ENCODE results near the gene TVP23C. TPM values are rescaled to one million over a fixed set of nuclear protein-coding genes. Genes with fewer than 3 reads are reported as not detected.

TVP23C gene
- total RNA-seq, 1 experiment from 2014 or later, result 5.3 TPM

GRCh38 chr17:15465045-15465701, 98.1 kb downstream of the TVP23C start:
- no peak for DNase-seq (ENCODE audit: low spot score)

- no peak for DNase-seq (ENCODE audit: low spot score)
Observed at GRCh38 chr17:15464231-15464985, 98.9 kb downstream of the TVP23C start.

- peak; percentile 93 for DNase-seq (ENCODE audit: low spot score)
Observed at GRCh38 chr17:15462976-15463772, 100.1 kb downstream of the TVP23C start.

GRCh38 chr17:15457723-15458094, 105.6 kb downstream of the TVP23C start:
- DNase-seq (ENCODE audit: low spot score), result no peak

- peak; percentile 91 for DNase-seq (ENCODE audit: low spot score)
Observed at GRCh38 chr17:15456972-15457722, 106.1 kb downstream of the TVP23C start.

- no peak for DNase-seq (ENCODE audit: low spot score)
Observed at GRCh38 chr17:15456496-15456895, 106.8 kb downstream of the TVP23C start.

- DNase-seq (ENCODE audit: low spot score), result no peak
Observed at GRCh38 chr17:15454346-15454745, 108.9 kb downstream of the TVP23C start.

GRCh38 chr17:15453782-15454181, 109.5 kb downstream of the TVP23C start:
- DNase-seq (ENCODE audit: low spot score), result no peak

- no peak for DNase-seq (ENCODE audit: low spot score)
Observed at GRCh38 chr17:15453246-15453645, 110.0 kb downstream of the TVP23C start.

GRCh38 chr17:15452746-15453145, 110.5 kb downstream of the TVP23C start:
- DNase-seq (ENCODE audit: low spot score), result no peak

Other genes starting within 250 kb of the TVP23C start
- not detected in 2 replicates for gene TEKT3, start 221.9 kb downstream of the TVP23C start, total RNA-seq (2014; rRNA removed; shearing (Covaris generic))
- 2.4 TPM in 1 of 2 replicates, not detected in the other for gene CDRT4, start 95.9 kb downstream of the TVP23C start, total RNA-seq (2014; rRNA removed; shearing (Covaris generic))
- gene FBXW10B, start 56.2 kb upstream of the TVP23C start, total RNA-seq (2014; rRNA removed; shearing (Covaris generic)), result 0.79 and 4.6 TPM in 2 replicates
- gene TRIM16, start 120.8 kb upstream of the TVP23C start, total RNA-seq (2014; rRNA removed; shearing (Covaris generic)), result 193 TPM in 2 replicates
- gene ZNF286A, start 136.3 kb upstream of the TVP23C start, total RNA-seq (2014; rRNA removed; shearing (Covaris generic)), result 19.3 and 26.9 TPM in 2 replicates
- not detected in 2 replicates for gene TBC1D26, start 168.8 kb upstream of the TVP23C start, total RNA-seq (2014; rRNA removed; shearing (Covaris generic))

All from H4 (cell line).